ENCODE results near the gene RFXANK. TPM values are rescaled to one million over a fixed set of nuclear protein-coding genes. Genes with fewer than 3 reads are reported as not detected.

Gene RFXANK
- total and polyA plus RNA-seq, 9 of the 15 experiments (the other 6 are each of a cell fraction or from before 2014, with no cell fraction given), result 68.6 to 181 (median 150) TPM

GRCh38 chr19:19217099-19217498 is 25.0 kb downstream of the RFXANK start (continued):
- no peak for TF ChIP-seq CBFB (CRISPR knock-in tag; IDR thresholded peaks at IDR 0.05)
- TF ChIP-seq NFYB (IDR thresholded peaks at IDR 0.05; ENCODE audit: extremely low read depth, insufficient read length), result no peak
- peak in 1 of 2 experiments; percentile 99; a peak in 2 of 4 replicates for TF ChIP-seq MLLT1 (IDR thresholded peaks at IDR 0.05)
- TF ChIP-seq MXD1 (CRISPR knock-in tag; IDR thresholded peaks at IDR 0.05; ENCODE audit: borderline replicate concordance, poor library complexity, severe bottlenecking), result no peak
- no peak for TF ChIP-seq PHF21A (IDR thresholded peaks at IDR 0.05; ENCODE audit: borderline replicate concordance, low read depth)
- TF ChIP-seq NCOA2 (IDR thresholded peaks at IDR 0.05; ENCODE audit: partially characterized antibody in 2 of 2), result no peak
- TF ChIP-seq HNRNPK (IDR thresholded peaks at IDR 0.05; ENCODE audit: low read depth, low read length, poor library complexity, severe bottlenecking), result no peak
- TF ChIP-seq KAT2B (IDR thresholded peaks at IDR 0.05; ENCODE audit: low read depth, low read length), result no peak
- peak; percentile 68 for TF ChIP-seq ZNF316 (IDR thresholded peaks at IDR 0.05)
- peak; percentile 99 for TF ChIP-seq ZBTB17 (CRISPR knock-in tag; IDR thresholded peaks at IDR 0.05)
- TF ChIP-seq CHAMP1 (IDR thresholded peaks at IDR 0.05), result no peak
- TF ChIP-seq PURB (CRISPR knock-in tag; IDR thresholded peaks at IDR 0.05; ENCODE audit: low read depth), result no peak
- peak in 1 of 2 experiments; percentile 88; a peak in 2 of 4 replicates for TF ChIP-seq ZMIZ1 (IDR thresholded peaks at IDR 0.05; ENCODE audit: low read depth in 2 of 2, low read length in 2 of 2)
- peak; percentile 98 for TF ChIP-seq ZNF23 (CRISPR knock-in tag; IDR thresholded peaks at IDR 0.05)
- TF ChIP-seq C11orf30 (IDR thresholded peaks at IDR 0.05; ENCODE audit: low read depth), result 0 out of 2 replicates have a peak, but pooled peaks have one; percentile 33
- TF ChIP-seq ZNF778 (CRISPR knock-in tag; IDR thresholded peaks at IDR 0.05), result no peak
- peak; percentile 69 for TF ChIP-seq CTCFL (IDR thresholded peaks at IDR 0.05; ENCODE audit: borderline replicate concordance, insufficient read depth, low read depth, low read length, poor library complexity, severe bottlenecking)
- no peak for TF ChIP-seq ETV5 (CRISPR knock-in tag; IDR thresholded peaks at IDR 0.05; ENCODE audit: low read depth)

Measured in K562 (cell line).